ENCODE measurements around the gene FHAD1. TPM values are rescaled to one million over a fixed set of nuclear protein-coding genes. Genes with fewer than 3 reads are reported as not detected.
A peak's percentile ranks its signal among the peaks of the same experiment; 100 is the strongest.

The FHAD1 gene
- total and polyA plus RNA-seq, 2 of the 13 experiments (the other 11 are each of a cell fraction or from before 2014, with no cell fraction given) = not detected

- TF ChIP-seq MTERF4 (CRISPR knock-in tag; IDR thresholded peaks at IDR 0.05) (0 out of 2 replicates have a peak, but pooled peaks have one; percentile 60), DPF2 (CRISPR knock-in tag; IDR thresholded peaks at IDR 0.05; ENCODE audit: borderline replicate concordance, low read depth) (no peak; the same call in 1 of the 2 replicates), THYN1 (CRISPR knock-in tag; IDR thresholded peaks at IDR 0.05; ENCODE audit: borderline replicate concordance, low read depth) (no peak), SKI (IDR thresholded peaks at IDR 0.05; ENCODE audit: partially characterized antibody) (peak; percentile 14), TFE3 (CRISPR knock-in tag; IDR thresholded peaks at IDR 0.05) (no peak), ZNF75D (CRISPR knock-in tag; IDR thresholded peaks at IDR 0.05; ENCODE audit: borderline replicate concordance) (no peak), ZMAT3 (CRISPR knock-in tag; conservative IDR thresholded peaks at IDR 0.05) (no peak), NR2F2 (IDR thresholded peaks at IDR 0.05; ENCODE audit: borderline replicate concordance, low read depth) (0 out of 2 replicates have a peak, but pooled peaks have one; percentile 46), ZSCAN30 (CRISPR knock-in tag; IDR thresholded peaks at IDR 0.05) (no peak), TRIM24 (CRISPR knock-in tag; IDR thresholded peaks at IDR 0.05) (no peak), ZFP90 (CRISPR knock-in tag; IDR thresholded peaks at IDR 0.05; ENCODE audit: borderline replicate concordance) (no peak), HDAC1 (CRISPR knock-in tag; IDR thresholded peaks at IDR 0.05) (peak; percentile 62; the same call in 1 of the 2 replicates), POGK (CRISPR knock-in tag; conservative IDR thresholded peaks at IDR 0.05) (0 out of 2 replicates have a peak, but pooled peaks have one; percentile 70), ZNF619 (CRISPR knock-in tag; IDR thresholded peaks at IDR 0.05) (no peak), ZBTB7B (CRISPR knock-in tag; IDR thresholded peaks at IDR 0.05) (peak; percentile 66)
- TF ChIP-seq, protein P1, sequence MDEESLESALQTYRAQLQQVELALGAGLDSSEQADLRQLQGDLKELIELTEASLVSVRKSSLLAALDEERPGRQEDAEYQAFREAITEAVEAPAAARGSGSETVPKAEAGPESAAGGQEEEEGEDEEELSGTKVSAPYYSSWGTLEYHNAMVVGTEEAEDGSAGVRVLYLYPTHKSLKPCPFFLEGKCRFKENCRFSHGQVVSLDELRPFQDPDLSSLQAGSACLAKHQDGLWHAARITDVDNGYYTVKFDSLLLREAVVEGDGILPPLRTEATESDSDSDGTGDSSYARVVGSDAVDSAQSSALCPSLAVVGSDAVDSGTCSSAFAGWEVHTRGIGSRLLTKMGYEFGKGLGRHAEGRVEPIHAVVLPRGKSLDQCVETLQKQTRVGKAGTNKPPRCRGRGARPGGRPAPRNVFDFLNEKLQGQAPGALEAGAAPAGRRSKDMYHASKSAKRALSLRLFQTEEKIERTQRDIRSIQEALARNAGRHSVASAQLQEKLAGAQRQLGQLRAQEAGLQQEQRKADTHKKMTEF (CRISPR knock-in tag; IDR thresholded peaks at IDR 0.05) = no peak; the same call in 1 of the 2 replicates
- TF ChIP-seq, protein P2, sequence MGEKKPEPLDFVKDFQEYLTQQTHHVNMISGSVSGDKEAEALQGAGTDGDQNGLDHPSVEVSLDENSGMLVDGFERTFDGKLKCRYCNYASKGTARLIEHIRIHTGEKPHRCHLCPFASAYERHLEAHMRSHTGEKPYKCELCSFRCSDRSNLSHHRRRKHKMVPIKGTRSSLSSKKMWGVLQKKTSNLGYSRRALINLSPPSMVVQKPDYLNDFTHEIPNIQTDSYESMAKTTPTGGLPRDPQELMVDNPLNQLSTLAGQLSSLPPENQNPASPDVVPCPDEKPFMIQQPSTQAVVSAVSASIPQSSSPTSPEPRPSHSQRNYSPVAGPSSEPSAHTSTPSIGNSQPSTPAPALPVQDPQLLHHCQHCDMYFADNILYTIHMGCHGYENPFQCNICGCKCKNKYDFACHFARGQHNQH (CRISPR knock-in tag; IDR thresholded peaks at IDR 0.05) = no peak
- TF ChIP-seq, protein P3, sequence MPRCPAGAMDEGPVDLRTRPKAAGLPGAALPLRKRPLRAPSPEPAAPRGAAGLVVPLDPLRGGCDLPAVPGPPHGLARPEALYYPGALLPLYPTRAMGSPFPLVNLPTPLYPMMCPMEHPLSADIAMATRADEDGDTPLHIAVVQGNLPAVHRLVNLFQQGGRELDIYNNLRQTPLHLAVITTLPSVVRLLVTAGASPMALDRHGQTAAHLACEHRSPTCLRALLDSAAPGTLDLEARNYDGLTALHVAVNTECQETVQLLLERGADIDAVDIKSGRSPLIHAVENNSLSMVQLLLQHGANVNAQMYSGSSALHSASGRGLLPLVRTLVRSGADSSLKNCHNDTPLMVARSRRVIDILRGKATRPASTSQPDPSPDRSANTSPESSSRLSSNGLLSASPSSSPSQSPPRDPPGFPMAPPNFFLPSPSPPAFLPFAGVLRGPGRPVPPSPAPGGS (CRISPR knock-in tag; IDR thresholded peaks at IDR 0.05) = no peak
- TF ChIP-seq, protein P4, sequence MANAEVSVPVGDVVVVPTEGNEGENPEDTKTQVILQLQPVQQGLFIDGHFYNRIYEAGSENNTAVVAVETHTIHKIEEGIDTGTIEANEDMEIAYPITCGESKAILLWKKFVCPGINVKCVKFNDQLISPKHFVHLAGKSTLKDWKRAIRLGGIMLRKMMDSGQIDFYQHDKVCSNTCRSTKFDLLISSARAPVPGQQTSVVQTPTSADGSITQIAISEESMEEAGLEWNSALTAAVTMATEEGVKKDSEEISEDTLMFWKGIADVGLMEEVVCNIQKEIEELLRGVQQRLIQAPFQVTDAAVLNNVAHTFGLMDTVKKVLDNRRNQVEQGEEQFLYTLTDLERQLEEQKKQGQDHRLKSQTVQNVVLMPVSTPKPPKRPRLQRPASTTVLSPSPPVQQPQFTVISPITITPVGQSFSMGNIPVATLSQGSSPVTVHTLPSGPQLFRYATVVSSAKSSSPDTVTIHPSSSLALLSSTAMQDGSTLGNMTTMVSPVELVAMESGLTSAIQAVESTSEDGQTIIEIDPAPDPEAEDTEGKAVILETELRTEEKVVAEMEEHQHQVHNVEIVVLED (CRISPR knock-in tag; IDR thresholded peaks at IDR 0.05; ENCODE audit: borderline replicate concordance) = no peak
These were observed 40.5 kb upstream of the FHAD1 start (continued) for GRCh38 chr1:15206418-15207030.

Measured in HepG2 (cell line).